NCI-H187 treated with DMSO at 0.1 percent for 48 hours (cell line): Measurements from ENCODE around the gene COA8.
A peak's percentile ranks its signal among the peaks of the same experiment; 100 is the strongest.
"Not testable (repeated sequence)": the region's sequence is repeated elsewhere in the genome, so short reads cannot be mapped to it uniquely, and the experiment has no call there.

ENCODE experiments used
- DNase-seq: peaks from one replicate; lab custom pipeline; 2025; lab: John Stamatoyannopoulos, UW

COA8 gene

DNA sequence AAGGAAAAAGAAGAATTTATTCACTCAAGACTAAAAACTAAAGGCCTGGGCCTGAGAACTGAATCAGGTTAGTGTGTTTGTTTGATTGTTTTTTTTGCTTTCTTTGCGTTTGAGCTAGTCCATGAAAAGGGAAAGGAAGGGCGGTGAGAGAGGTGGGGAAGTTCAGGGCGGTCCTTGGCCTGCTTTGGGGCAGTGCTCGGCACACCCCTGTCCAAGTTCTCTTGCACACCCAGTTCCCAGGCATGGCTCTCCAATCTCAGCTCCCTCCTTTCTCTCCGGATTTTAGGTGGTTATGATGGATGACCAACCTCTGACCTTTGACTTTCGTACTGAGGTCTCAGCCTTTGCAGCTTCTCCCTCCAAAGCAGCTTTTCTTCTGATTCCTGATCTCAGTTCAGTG, 11.3 kb downstream of the COA8 start:
- no peak for DNase-seq

- no peak for DNase-seq
Observed at GRCh38 chr14:103574707-103575285, 12.0 kb downstream of the COA8 start.

GRCh38 chr14:103576371-103577024, 13.7 kb downstream of the COA8 start:
- DNase-seq: no peak

DNA sequence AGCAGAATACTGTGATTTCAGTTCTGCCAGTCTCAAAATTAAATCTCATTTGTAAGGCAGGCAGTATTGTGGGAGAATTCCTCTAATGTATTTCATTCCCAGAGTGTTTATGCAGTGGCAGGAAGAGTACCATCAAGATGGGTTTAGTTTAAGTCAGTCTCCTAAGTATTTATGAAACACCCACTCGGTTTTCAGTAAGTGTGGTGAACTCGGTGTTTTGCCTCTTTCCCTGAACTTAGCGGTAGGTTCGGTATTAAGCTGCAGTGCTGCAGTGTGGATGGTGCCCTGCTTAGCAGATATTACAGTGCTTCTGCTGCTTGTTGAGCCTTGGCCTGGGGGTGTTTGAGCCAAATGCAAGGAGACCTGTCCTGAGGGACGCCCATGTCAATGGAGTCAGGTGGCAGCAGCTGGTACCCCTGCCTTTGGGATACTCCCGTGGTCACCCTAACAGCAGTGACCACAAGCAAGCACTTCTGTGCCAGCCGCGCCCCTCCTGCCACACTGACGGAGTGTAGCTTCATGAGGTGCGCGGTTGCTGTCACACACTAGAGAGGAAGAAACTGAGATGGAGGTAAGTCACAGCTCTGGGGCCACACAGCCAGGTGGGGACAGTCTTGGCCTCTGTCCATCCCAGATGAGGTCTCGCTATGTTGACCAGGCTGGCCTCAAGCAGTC, 15.8 kb downstream of the COA8 start:
- DNase-seq: no peak

GRCh38 chr14:103581206-103581605, 18.4 kb downstream of the COA8 start:
- no peak for DNase-seq

GRCh38 chr14:103581954-103582703, 19.4 kb downstream of the COA8 start:
- no peak for DNase-seq

GRCh38 chr14:103584326-103584915, 21.7 kb downstream of the COA8 start:
- no peak for DNase-seq

GRCh38 chr14:103593577-103593976, 30.8 kb downstream of the COA8 start:
- DNase-seq: no peak

DNA sequence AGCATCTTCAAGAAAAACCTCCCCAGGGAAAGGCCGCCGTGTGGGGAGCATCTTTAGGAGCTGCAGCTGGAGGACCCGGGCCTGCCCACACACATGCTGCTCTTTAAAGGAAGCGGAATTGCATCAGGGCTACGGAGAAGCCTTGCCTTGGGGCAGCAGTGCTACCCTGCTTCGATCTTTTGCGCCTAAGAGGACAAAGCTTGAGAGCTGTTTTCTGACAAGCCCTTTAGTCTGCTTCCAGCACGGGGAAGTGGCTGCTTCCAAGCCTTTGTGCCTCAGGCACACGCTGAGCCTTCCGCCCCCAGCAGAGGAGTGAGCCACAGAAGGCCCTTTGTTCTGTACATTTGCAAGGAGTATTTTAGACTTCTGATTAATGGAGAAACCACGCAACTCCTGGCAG, 31.5 kb downstream of the COA8 start:
- no peak for DNase-seq

DNA sequence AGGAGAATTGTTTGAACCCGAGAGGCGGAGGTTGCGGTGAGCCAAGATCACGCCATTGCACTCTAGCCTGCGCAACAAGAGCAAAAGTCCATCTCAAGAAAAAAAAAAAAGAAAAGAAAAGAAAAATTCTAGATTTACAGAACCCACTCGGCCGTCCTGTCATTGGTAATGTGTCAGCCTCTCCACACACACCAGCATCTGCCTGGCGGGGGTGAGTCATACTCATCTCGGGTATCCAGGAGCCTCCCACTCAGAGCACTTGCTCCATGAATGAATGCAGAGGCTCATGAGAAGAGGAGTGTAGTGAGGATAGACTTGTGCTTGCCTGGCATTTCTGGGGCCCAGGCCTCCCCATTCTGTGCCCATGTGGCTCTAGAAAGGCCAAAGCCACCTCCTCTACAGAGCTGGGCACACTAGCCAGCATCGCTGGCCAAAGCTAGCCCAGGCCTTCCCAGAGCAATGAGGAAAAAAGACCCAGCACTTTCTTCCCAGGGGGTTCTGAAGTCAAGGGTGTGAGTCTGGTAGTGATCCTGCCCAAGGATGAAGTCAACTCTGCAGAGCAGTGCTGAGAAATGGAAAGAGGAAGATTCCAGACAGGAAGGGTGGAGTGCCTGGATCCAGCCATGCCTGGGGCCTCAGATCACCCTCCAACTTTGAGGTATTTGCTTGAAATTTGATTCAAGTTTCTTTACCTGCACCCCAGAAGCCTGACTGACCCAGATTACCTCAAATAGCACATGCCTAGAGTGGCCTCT, 35.0 kb downstream of the COA8 start:
- DNase-seq: no peak

DNA sequence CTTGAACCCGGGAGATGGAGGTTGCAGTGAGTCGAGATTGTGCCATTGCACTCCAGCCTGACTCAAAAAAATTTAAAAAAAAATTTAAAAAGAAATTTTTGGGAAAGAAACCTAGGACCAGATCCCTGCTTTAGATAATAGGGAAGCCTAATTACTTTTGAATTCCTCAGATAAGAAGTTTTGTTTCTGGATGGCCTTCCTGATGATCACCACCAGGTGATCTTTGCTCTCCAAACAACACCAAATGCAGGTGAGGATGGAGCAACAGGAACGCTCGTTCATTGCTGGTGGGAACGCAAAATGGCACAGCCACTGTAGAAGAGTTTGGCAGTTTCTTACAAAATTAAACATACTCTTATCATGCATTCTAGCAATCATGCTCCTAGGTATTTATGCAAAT, 37.7 kb downstream of the COA8 start:
- DNase-seq: no peak

- no peak for DNase-seq
Observed at GRCh38 chr14:103604620-103605019, 41.9 kb downstream of the COA8 start.

- peak; percentile 72 for DNase-seq
Observed at GRCh38 chr14:103606963-103607668, 44.4 kb downstream of the COA8 start.

DNA sequence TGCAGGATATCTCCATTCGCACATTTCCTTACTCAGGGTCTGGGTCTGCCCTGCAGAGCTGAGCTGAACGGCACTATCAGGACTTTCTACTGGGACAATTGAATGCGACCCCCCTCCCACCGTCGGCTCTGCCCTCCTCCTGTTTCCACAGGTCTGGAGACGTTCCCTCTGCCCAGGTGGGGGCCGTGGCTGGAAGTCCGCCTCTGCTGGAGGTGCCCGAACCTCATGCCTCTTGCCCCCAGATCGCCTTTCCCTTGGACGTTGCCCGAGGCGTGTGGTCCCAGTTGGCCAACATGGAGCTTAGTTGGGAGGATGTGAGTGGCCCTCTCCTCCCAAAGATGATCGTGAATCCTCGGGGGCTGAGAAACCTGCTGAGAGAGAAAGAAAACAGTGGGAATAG, 45.1 kb downstream of the COA8 start:
- DNase-seq: no peak

- not testable (repeated sequence) for DNase-seq
Observed at GRCh38 chr14:103609081-103609480, 46.3 kb downstream of the COA8 start.

- no peak for DNase-seq
Observed at GRCh38 chr14:103611215-103611614, 48.5 kb downstream of the COA8 start.

- DNase-seq: no peak
Observed at GRCh38 chr14:103613517-103613916, 50.8 kb downstream of the COA8 start.

GRCh38 chr14:103616635-103617300, 54.0 kb downstream of the COA8 start:
- DNase-seq: no peak

DNA sequence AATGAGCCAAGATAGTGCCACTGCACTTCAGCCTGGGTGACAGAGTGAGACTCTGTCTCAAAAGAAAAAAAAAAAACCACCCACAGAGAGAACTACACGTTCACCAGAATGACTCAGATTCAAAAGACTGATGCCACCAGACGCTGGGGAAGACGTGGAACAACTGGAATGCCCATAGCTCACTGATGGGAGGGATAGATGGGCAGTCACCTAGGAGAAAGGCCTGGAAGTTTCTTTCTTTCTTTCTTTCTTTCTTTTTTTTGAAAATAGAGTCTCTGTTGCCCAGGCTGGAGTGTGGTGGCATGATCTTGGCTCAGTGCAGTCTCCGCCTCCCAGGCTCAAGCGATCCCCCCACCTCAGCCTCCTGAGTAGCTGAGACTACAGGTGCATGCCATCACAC, 56.3 kb downstream of the COA8 start:
- no peak for DNase-seq

DNA sequence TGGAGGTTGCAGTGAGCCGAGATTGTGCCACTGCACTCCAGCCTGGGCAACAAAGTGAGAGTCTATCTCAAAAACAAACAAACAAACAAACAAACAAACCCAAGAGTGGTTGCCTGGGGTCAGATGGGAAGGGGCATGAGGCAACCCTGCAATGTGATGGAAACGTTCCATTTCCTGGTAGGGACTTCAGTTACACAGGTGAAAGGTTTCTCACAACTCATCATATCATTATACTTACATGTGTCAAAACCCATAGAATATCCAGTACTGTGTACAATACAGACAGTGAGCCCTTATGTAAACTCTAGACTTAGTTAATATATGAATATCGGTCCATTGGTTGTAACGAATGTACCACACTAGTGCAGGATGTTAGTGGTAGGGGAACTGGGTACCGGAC, 59.1 kb downstream of the COA8 start:
- no peak for DNase-seq

- no peak for DNase-seq
Observed at GRCh38 chr14:103623308-103623707, 60.5 kb downstream of the COA8 start.
